Thyroid gland (tissue), 4 donors: ENCODE results near the gene TAS1R3.

Source experiments
- CTCF ChIP-seq, 6 experiments: fragments of 200-600 bp in 3 of 6; fragments of 450-650 bp in 3 of 6; sonication (generic) in 3 of 6; IDR thresholded peaks; one replicate each; pipeline ENCODE4 v1.5.1; 2016 to 2019; ENCODE audit warnings: antibody characterized with exemption in 6 of 6, mild to moderate bottlenecking in 2 of 6, inconsistent platforms in 1 of 6, moderate library complexity in 1 of 6
- POLR2A ChIP-seq, 2 donors: fragments of 450-650 bp; IDR thresholded peaks; one replicate each; pipeline ENCODE4 v1.6.1; 2017; ENCODE audit warnings: antibody characterized with exemption in 2 of 2, mild to moderate bottlenecking in 2 of 2, moderate library complexity in 1 of 2

- TF ChIP-seq POLR2A (IDR thresholded peaks at IDR 0.05) (no peak), CTCF (IDR thresholded peaks at IDR 0.05) (no peak)
These were observed 23.5 kb downstream of the TAS1R3 start for GRCh38 chr1:1354271-1355247.
